Measurements from ENCODE around the gene MAST2.

MAST2 gene

GRCh38 chr1:45974541-45975269 lies 171.3 kb downstream of the MAST2 start:
- Histone ChIP-seq H3K4me1 (no peaks in the 10 kb centered on the region), H3K9me3 (replicated peaks in 1 of 11) (peaks cover 3 to 18% (median 11%) of the 10 kb centered on the region in 11 experiments; a peak in 15 of 22 replicates), H3K27me3 (no peaks in the 10 kb centered on the region), H3K4me2 (no peak overlapping the region), H3K27ac (no peak overlapping the region), H4K20me1 (no peaks in the 10 kb centered on the region), H3K9ac (no peak overlapping the region), H3K36me3 (peaks cover 14 to 43% (median 27%) of the 10 kb centered on the region in 11 experiments), H3K4me3 (no peak overlapping the region)
- TF ChIP-seq Cebpa-rat (IDR thresholded peaks at IDR 0.05) = no peak

DNA sequence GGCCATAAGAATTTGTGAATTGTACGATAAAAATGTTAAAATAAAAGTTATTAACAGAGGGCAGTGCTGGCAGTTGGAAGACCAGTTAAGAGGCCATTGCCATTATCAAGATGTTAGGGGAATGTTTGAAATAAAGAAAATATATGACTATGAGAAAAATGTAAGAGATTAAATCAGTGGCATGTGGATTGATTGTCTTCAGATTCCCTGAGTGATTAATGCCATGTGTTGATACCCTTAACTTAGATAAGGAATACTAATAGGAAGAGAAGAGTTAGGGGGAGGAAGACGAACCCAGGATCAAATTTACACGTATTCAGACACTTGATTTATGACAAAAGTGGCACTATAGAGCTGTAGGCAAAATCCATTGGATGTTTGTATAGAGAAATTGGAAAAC lies 173.2 kb downstream of the MAST2 start:
- Histone ChIP-seq H3K36me3 (peaks cover 8 to 38% (median 11%) of the 10 kb centered on the region in 11 experiments), H3K4me1 (no peaks in the 10 kb centered on the region), H3K9me3 (replicated peaks in 1 of 11) (peaks cover 0 to 15% (median 6%) of the 10 kb centered on the region in 11 experiments; a peak in 11 of 22 replicates), H3K27ac (no peak overlapping the region), H3K27me3 (no peaks in the 10 kb centered on the region), H3K4me3 (no peak overlapping the region), H3K9ac (no peak overlapping the region), H3K4me2 (no peak overlapping the region), H4K20me1 (no peaks in the 10 kb centered on the region)
- TF ChIP-seq Cebpa-rat (IDR thresholded peaks at IDR 0.05) = no peak

GRCh38 chr1:45979074-45979777 lies 175.8 kb downstream of the MAST2 start:
- no peak overlapping the region for H3K27ac ChIP-seq
- H3K4me2 ChIP-seq = no peak overlapping the region
- peaks cover 0 to 23% (median 1%) of the 10 kb centered on the region in 11 experiments; a peak in 10 of 22 replicates for H3K36me3 ChIP-seq
- H3K9me3 ChIP-seq (replicated peaks in 1 of 11) = peaks cover 0 to 10% (median 5%) of the 10 kb centered on the region in 11 experiments; a peak in 11 of 22 replicates
- H3K27me3 ChIP-seq = no peaks in the 10 kb centered on the region
- no peak overlapping the region for H3K4me3 ChIP-seq
- no peaks in the 10 kb centered on the region for H4K20me1 ChIP-seq
- no peak overlapping the region for H3K9ac ChIP-seq
- no peaks in the 10 kb centered on the region for H3K4me1 ChIP-seq
- TF ChIP-seq Cebpa-rat (IDR thresholded peaks at IDR 0.05) = no peak

GRCh38 chr1:45979778-45980176 lies 176.4 kb downstream of the MAST2 start:
- Histone ChIP-seq H3K9ac (no peak overlapping the region), H3K4me3 (no peak overlapping the region), H3K27me3 (no peaks in the 10 kb centered on the region), H3K27ac (no peak overlapping the region), H4K20me1 (no peaks in the 10 kb centered on the region), H3K36me3 (peaks cover 0 to 23% (median 3%) of the 10 kb centered on the region in 11 experiments; a peak in 12 of 22 replicates), H3K4me1 (no peaks in the 10 kb centered on the region), H3K9me3 (replicated peaks in 1 of 11) (peaks cover 0 to 10% (median 5%) of the 10 kb centered on the region in 11 experiments; a peak in 11 of 22 replicates), H3K4me2 (no peak overlapping the region)
- TF ChIP-seq Cebpa-rat (IDR thresholded peaks at IDR 0.05) = no peak

GRCh38 chr1:45982359-45982758 lies 178.9 kb downstream of the MAST2 start:
- H4K20me1 ChIP-seq = no peaks in the 10 kb centered on the region
- H3K4me3 ChIP-seq = no peak overlapping the region
- H3K36me3 ChIP-seq = peaks cover 0 to 22% (median 3%) of the 10 kb centered on the region in 11 experiments; a peak in 11 of 22 replicates
- H3K9ac ChIP-seq = no peak overlapping the region
- no peaks in the 10 kb centered on the region for H3K27me3 ChIP-seq
- no peak overlapping the region for H3K27ac ChIP-seq
- peaks cover 0 to 10% (median 5%) of the 10 kb centered on the region in 11 experiments; a peak in 11 of 22 replicates for H3K9me3 ChIP-seq (replicated peaks in 1 of 11)
- TF ChIP-seq Cebpa-rat (IDR thresholded peaks at IDR 0.05) = no peak
- H3K4me1 ChIP-seq = no peaks in the 10 kb centered on the region
- H3K4me2 ChIP-seq = no peak overlapping the region

GRCh38 chr1:45983967-45984366 lies 180.6 kb downstream of the MAST2 start:
- no peaks in the 10 kb centered on the region for H4K20me1 ChIP-seq
- H3K9ac ChIP-seq = no peak overlapping the region
- peaks cover 0 to 22% (median 3%) of the 10 kb centered on the region in 11 experiments; a peak in 12 of 22 replicates for H3K36me3 ChIP-seq
- H3K4me3 ChIP-seq = no peak overlapping the region
- no peak overlapping the region for H3K4me2 ChIP-seq
- H3K27ac ChIP-seq = no peak overlapping the region
- no peaks in the 10 kb centered on the region for H3K27me3 ChIP-seq
- no peaks in the 10 kb centered on the region for H3K4me1 ChIP-seq
- TF ChIP-seq Cebpa-rat (IDR thresholded peaks at IDR 0.05) = no peak
- H3K9me3 ChIP-seq (replicated peaks in 1 of 11) = peaks cover under 1 to 10% (median 6%) of the 10 kb centered on the region in 11 experiments; a peak in 11 of 22 replicates

- Histone ChIP-seq H3K36me3 (peaks cover 0 to 17% (median 6%) of the 10 kb centered on the region in 11 experiments; a peak in 12 of 22 replicates), H4K20me1 (no peaks in the 10 kb centered on the region), H3K4me1 (peaks cover 0 to 7% (median 0%) of the 10 kb centered on the region in 10 experiments; a peak in 7 of 20 replicates), H3K4me3 (no peak overlapping the region), H3K9me3 (replicated peaks in 1 of 11) (peaks cover 0 to 24% (median 14%) of the 10 kb centered on the region in 11 experiments; a peak in 14 of 22 replicates), H3K4me2 (no peak overlapping the region), H3K27ac (no peak overlapping the region), H3K9ac (no peak overlapping the region), H3K27me3 (no peaks in the 10 kb centered on the region)
- TF ChIP-seq Cebpa-rat (IDR thresholded peaks at IDR 0.05) = no peak
Measured at GRCh38 chr1:45987204-45987603, 183.8 kb downstream of the MAST2 start.

GRCh38 chr1:45989249-45989648 lies 185.8 kb downstream of the MAST2 start:
- TF ChIP-seq Cebpa-rat (IDR thresholded peaks at IDR 0.05) = no peak
- peaks cover 0 to 7% (median 0%) of the 10 kb centered on the region in 10 experiments; a peak in 7 of 20 replicates for H3K4me1 ChIP-seq
- H3K4me3 ChIP-seq = no peak overlapping the region
- H4K20me1 ChIP-seq = no peaks in the 10 kb centered on the region
- H3K4me2 ChIP-seq = no peak overlapping the region
- H3K9ac ChIP-seq = no peak overlapping the region
- H3K27me3 ChIP-seq = no peaks in the 10 kb centered on the region
- peaks cover 0 to 24% (median 14%) of the 10 kb centered on the region in 11 experiments; a peak in 14 of 22 replicates for H3K9me3 ChIP-seq (replicated peaks in 1 of 11)
- peaks cover 0 to 14% (median 5%) of the 10 kb centered on the region in 11 experiments; a peak in 11 of 22 replicates for H3K36me3 ChIP-seq
- H3K27ac ChIP-seq = no peak overlapping the region

GRCh38 chr1:45994423-45994822 lies 191.0 kb downstream of the MAST2 start:
- no peak overlapping the region for H3K4me2 ChIP-seq
- TF ChIP-seq Cebpa-rat (IDR thresholded peaks at IDR 0.05) = no peak
- H3K4me3 ChIP-seq = no peak overlapping the region
- no peaks in the 10 kb centered on the region for H4K20me1 ChIP-seq
- H3K27ac ChIP-seq = no peak overlapping the region
- H3K36me3 ChIP-seq = peaks cover under 1 to 28% (median 10%) of the 10 kb centered on the region in 11 experiments; a peak in 17 of 22 replicates
- H3K9me3 ChIP-seq (replicated peaks in 1 of 11) = peaks cover 0 to 19% (median 12%) of the 10 kb centered on the region in 11 experiments; a peak in 14 of 22 replicates
- no peak overlapping the region for H3K9ac ChIP-seq
- H3K4me1 ChIP-seq = peaks cover 0 to 7% (median 0%) of the 10 kb centered on the region in 10 experiments; a peak in 7 of 20 replicates
- H3K27me3 ChIP-seq = no peaks in the 10 kb centered on the region

All from BLaER1 treated with 17β-estradiol and CSF1 and Interleukin-3, amounts not matched to agents 10 nM and 100 nM (cell line).